Body of pancreas (tissue), 4 donors: ENCODE measurements around the gene FILIP1L.

Experiments used
- CTCF ChIP-seq, 7 experiments: fragments of 450-650 bp in 4 of 7; fragments of 200-600 bp in 3 of 7; sonication (generic) in 3 of 7; IDR thresholded peaks; one replicate each; pipeline ENCODE4 v1.5.1; 2016 to 2019; ENCODE audit warnings: antibody characterized with exemption in 7 of 7
- POLR2A ChIP-seq, 3 donors: fragments of 450-650 bp; IDR thresholded peaks; one replicate each; pipeline ENCODE4 v1.6.1; 2016; ENCODE audit warnings: antibody characterized with exemption in 3 of 3, mild to moderate bottlenecking in 2 of 3

- TF ChIP-seq POLR2A (IDR thresholded peaks at IDR 0.05) (no peak), CTCF (IDR thresholded peaks at IDR 0.05) (no peak)
Observed at GRCh38 chr3:100075196-100075595, 39.1 kb downstream of the FILIP1L start.
